ENCODE measurements around the gene PNMA3.
"Not testable (repeated sequence)": the region's sequence is repeated elsewhere in the genome, so short reads cannot be mapped to it uniquely, and the experiment has no call there.

The PNMA3 gene, protein sequence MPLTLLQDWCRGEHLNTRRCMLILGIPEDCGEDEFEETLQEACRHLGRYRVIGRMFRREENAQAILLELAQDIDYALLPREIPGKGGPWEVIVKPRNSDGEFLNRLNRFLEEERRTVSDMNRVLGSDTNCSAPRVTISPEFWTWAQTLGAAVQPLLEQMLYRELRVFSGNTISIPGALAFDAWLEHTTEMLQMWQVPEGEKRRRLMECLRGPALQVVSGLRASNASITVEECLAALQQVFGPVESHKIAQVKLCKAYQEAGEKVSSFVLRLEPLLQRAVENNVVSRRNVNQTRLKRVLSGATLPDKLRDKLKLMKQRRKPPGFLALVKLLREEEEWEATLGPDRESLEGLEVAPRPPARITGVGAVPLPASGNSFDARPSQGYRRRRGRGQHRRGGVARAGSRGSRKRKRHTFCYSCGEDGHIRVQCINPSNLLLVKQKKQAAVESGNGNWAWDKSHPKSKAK

DNA sequence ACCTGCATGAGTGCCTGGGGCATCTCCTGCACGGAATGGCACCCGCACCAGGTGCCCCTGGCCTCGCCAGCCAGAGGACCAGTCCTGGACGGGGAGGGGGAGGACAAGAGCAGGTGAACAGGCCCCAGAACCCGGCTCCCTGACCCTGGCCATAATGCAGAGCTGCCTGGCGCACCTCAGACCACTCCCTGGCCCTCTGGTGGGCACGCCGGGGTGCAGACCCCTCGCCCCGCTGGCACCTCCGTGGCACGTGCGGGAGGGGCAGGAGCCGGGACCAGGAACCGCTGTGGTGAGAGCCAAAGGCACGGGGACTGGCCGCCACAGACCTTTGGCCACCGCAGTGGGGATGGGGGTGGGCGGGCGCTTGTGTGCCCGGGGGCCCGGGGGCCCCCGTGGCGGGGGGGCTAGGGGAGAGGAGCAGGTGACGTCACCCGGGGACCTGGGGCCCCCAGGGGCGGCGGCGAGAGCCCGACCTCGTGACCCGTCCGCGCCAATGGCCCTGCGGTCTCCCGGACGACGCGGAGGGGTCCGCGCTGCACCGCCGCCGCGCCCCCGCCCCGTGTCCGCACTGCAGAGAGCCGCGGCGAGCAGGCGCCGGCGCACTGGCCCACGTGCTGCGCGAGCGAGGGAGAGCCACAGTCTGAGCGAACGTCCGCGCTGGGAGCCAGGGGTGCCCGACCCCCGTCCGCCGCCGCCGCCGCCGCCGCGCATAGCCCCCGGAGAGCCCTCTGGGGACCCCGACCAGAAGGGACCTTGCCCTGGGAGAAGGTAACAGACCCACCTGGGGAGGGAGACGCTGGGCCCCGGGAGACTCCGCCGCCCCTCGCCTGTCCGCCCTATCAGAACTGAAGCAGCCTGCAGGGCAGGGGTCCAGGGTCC is at the start of gene PNMA3:
PNMA3 (plus strand) TSS at position 600 of the 879 bp plus-strand sequence. CDS start 586 bp downstream, outside the sequence.
- DNase-seq, result no peak

DNA sequence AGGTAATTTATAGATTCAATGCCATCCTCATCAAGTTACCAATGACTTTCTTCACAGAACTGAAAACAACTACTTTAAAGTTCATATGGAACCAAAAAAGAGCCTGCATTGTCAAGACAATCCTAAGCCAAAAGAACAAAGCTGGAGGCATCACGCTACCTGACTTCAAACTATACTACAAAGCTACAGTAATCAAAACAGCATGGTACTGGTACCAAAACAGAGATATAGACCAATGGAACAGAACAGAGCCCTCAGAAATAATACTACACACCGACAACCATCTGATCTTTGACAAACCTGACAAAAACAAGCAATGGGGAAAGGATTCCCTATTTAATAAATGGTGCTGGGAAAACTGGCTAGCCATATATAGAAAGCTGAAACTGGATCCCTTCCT is 39.1 kb upstream of the PNMA3 start:
- not testable (repeated sequence) for DNase-seq

DNA sequence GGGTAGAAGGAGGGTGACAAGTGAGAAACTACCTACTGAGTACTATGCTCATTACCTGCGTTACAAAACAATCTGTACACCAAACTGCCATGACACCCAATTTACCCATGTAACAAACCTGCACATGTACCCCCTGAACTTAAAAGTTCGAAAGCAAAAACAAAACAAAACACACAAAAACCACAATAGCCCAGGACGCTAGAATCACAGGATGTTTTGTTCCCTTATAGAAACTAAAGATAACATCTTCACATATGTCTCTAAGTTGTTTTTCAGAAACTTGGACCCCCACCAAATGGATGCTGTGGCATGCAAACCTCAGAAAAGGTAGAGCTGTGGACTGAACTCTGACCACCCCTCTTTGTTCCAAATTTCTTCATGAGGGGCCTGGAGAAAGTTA is 37.1 kb upstream of the PNMA3 start:
- DNase-seq, result no peak

DNA sequence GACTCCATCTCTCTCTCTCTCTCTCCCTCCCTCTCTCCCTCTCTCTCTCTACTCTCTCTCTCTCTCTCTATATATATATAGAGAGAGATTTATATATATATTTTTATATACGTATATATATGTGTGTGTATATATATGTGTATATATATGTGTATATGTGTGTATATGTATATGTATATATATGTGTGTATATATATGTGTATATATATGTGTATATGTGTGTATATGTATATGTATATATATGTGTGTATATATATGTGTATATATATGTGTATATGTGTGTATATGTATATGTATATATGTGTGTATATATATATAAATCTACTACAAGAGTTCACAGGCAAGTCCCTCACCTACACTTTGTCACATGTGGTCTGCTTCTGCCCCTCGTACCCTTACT is 29.8 kb upstream of the PNMA3 start:
- not testable (repeated sequence) for DNase-seq

DNA sequence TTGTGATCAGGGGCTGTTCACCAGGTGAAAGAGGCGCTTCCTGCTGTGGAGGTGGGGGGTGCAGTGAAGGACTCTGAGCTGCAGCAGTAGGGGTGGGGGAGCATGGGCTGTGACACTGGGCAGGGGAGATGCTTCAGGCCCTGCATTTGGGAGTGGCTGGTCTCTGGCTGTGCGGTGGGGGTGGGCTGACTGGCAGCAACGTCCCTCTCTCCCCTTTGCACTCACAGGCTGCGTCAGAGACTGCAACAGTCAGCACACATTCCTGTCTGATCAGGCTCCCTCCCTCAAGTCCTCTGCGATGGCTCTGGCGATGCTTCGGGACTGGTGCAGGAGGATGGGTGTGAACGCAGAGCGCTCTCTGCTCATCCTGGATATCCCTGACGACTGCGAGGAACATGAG is 27.8 kb upstream of the PNMA3 start:
- not testable (repeated sequence) for DNase-seq

DNA sequence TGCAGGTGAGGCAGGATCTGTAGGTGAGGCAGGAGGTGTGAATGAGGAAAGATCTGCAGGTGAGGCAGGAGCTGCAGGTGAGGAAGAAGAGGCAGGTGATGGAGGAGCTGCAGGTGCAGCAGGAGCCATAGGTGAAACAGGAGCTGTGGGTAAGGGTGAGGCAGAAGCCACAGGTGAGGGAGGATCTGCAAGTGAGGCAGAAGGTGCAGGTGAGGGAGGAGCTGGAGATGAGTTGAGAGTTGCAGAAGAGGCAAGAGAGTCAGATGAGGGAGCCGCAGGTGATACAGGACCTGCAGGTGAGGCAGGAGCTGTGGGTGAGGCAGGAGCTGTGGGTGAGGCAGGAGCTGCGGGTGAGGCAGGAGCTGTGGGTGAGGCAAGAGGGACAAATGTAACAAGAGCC is 27.1 kb upstream of the PNMA3 start:
- DNase-seq, result no peak

DNA sequence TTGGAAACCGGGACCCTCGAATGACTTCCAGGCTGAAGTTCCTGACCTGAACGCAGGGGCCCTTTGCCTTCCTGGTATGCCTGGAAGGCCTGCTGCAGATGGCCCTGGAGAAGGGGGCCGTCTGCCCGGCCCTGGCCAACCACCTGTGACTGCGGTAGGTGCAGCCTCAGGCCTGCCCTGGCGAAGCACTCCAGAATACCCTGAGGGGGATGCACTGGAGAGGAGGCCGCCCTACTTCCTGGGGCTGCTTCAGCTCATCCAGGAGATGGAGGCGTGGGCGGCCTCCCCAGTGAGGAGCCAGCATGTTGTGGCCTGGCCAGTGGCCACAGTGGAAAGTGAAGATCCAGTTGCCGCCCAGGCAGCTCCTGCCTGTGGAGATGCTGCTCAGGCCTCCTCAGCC is 26.4 kb upstream of the PNMA3 start:
- no peak for DNase-seq

DNA sequence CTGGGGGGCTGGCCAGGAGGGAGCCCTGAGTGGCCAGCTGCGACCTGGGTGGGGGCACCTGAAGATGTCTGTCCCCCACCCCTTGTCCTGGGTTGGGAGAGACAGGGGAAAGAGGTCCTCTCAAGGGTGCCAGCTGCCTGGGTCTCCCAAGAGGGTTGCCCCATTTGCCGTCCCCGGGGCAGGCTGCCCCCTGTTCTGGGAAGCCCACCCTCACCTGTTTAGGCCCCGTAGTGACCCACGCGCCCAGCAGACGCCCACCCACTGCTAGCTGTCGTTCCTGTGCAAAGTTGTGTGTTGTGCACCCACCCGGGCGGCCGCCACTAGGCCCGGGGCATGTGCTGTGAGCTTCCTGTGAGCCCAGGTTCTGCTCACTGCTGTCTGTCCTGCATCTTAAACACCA is 25.5 kb upstream of the PNMA3 start:
- DNase-seq, result no peak

DNA sequence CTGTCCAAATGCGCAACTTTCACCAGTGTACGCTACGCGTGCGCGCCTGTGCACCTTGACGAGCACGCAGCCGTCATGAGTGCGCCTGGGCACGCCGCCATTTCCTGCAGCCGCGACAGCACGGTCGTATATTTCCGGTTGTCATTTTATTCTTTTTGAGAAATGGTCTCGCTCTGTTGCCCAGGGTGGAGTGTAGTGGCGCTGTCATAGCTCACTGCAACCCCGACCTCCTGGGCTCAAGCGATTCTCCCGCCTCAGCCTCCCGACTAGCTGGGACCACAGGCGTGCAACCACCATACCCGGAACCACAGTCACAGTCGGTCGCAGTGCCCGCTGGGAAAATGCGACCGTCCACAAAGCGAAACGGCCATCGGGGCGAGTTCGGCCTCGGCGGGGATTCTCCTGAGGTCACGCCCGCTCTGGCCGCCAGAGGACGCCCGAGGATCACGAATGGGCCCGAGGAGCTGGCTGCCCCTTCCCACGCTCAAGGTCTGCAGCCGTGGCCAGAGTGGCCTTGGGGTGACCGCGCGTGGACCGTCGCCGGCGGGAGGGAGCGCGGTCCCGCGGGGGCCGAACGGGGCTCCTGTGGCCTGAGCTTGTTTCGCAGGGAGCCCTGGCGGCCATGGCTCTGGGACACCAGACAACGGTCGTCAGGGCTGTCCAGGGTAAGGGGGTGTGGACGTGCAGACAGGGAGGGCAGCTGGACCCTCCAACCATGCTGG is 23.7 kb upstream of the PNMA3 start:
- peak; percentile 19 for DNase-seq

DNA sequence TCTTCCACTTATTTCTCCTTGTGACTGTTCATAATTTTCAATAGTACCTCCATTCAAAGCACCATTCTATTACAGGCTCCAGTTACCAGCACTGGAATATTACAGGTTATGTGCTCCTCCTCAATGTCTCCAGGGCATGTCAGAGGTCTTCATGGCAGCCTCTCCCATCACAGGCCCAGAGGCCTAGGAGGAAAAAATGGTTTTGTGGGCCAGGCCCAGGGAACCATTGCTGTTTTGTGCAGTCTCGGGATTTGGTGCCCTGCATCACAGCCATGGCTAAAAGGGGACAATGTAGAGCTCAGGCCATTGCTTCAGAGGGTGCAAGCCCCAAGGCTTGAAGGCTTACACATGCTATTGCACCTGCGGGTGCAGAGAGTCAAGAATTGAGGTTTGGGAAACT is 7.2 kb upstream of the PNMA3 start:
- DNase-seq, result no peak

DNA sequence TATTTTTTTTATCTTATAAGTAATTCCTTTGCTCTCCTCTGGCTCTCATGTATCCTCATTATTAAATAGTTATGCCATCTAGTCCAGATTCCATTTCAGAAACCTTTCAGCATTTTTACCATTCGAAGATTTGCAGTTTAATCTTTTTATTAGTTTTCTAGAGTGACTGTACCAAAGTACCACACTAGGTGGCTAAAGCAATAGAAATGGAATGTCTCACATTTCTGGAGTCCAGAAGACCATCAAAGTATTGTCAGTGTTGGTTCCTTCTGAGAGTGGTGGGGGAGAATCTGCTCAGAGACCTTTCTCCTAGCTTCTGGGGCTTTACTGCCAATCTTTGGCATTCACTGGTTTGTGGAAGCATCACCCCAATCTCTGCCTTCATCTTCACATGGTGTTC is 3.7 kb upstream of the PNMA3 start:
- no peak for DNase-seq

DNA sequence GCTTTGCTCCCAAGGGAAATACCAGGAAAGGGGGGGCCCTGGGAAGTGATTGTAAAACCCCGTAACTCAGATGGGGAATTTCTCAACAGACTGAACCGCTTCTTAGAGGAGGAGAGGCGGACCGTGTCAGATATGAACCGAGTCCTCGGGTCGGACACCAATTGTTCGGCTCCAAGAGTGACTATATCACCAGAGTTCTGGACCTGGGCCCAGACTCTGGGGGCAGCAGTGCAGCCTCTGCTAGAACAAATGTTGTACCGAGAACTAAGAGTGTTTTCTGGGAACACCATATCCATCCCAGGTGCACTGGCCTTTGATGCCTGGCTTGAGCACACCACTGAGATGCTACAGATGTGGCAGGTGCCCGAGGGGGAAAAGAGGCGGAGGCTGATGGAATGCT is 1.0 kb downstream of the PNMA3 start:
- no peak for DNase-seq

DNA sequence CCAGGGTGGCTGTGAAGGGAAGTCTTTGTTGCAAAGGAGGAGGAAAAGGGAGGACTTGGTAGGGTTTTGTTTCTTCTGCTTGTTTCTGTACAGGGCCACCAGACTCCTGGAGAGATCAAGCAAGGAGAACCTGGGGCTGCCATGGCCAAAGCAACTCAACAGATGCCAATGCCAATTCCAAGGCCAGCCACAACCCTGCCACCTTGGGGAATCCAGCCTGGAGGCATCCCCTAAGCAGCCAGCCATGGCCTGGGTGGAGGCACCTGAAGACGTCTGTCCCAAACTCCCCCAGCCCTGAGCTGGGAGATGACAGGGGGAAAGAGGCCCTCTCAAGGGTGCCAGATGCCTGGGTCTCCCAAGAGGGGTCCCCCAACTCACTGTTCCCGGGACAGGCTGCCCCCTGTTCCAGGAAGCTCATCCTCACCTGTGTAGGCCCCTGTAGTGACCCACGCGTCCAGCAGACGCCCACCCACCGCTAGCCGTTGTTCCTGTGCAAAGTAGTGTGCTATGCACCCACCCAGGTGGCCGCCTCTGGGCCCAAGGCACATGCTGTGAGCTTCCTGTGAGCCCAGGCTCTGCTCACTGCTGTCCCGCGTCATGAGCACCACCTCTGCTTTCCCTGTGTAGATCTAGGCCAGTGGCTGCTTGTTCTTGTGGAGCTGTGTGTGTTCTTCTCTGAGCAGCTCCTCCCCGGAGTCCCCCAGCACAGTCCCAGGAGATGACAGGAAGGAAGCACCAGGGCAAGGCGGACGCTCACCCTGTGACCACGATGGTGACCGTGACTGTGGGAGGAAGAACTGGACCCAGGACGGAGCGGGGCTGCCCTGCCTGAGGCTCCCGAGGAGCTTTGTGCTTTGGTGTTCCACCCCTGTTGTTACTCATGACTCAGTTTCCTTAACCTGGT is 3.2 kb downstream of the PNMA3 start:
- DNase-seq, result no peak

DNA sequence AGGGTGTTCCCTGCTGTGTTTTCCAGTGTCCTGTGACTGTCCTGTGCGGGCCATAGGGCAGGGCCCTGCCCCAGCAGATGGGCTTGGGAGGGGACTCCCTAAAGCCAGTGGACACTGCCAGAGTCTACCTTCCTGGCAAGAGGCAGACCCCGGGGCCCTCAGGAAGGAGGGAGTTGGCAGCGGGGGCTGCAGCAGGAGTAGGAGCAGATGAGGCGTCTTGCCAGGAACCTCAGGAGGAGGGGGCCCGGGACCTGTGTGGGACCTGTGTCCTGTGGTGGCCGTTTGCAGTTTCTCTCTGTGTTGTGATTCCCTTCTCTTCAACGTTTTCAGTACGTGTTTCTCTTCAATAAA is 3.8 kb downstream of the PNMA3 start:
- no peak for DNase-seq

DNA sequence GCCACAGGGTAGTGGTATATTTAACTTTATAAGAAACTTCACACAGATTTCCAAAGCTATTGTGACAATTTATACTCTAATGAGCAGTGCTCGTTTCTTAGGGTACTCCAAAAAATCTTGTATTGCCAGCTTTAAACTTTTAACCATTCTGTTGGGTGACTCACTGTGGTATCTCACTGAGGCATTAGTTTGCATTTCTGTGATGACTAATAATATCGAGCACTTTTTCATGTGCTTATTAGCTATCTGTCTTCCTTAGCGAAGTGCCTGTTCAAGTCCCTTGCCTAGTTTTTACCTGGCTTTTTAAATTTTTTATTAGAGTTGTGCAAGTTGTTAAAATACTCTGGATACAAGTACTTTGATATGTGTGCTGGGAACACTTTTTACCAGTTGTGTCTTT is 5.5 kb downstream of the PNMA3 start:
- no peak for DNase-seq

DNA sequence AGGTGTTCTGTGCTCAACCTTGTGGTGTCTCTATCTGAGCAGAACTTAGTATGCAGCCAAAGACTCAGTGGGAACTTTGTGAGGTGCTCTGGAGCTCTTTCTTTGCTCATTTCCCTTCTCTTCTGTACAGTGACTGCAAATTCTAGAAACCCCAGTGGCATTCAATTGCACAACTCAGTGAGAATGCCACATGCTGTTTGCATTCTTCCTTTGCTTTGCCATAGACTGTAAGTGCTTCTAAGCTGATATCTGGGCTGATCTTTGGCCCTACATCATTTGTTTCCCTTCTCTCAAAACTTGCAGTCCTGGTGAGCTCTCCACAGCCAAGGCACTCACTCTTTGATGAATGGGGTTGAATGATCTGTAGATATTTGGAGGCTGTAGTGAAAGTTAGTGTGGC is 7.0 kb downstream of the PNMA3 start:
- DNase-seq, result no peak

DNA sequence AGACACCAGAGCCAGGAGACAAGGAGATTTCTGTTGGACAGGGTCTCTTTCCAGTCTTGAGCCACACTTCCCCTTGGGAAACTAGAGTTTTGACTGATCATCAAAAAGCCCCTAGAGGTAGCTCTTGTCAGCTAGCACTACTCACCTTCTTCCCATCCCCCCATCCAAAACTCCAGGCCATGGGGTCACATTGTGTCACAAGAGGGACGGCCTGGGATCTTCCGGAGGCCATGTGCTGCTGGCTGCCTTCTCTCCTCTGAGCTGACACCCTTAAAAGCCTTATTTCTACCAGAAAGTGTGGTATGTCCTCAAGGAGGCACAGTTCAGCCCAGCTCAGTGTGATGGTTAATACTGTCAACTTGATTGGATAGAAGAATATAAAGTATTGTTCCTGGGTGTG is 7.8 kb downstream of the PNMA3 start:
- DNase-seq, result no peak

DNA sequence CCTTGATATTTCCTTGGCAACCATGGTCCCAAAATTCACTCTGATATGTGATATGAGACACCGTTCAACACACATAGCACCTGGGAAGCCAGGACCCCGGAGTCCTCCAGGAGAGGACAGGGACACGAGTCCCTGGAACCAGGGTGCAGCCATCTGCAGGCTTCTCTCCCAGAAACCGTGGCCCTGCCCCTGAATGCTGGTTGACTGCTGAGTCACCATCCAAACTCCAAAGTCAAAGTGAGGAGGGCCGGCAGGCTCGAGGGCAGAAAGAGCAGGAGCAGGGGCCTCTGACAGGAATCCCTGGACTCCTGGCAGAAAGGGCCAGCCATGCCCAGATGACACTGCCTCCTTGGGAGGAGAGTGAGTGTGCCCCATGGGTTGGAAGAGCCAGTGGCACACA is 9.1 kb downstream of the PNMA3 start:
- DNase-seq, result no peak

DNA sequence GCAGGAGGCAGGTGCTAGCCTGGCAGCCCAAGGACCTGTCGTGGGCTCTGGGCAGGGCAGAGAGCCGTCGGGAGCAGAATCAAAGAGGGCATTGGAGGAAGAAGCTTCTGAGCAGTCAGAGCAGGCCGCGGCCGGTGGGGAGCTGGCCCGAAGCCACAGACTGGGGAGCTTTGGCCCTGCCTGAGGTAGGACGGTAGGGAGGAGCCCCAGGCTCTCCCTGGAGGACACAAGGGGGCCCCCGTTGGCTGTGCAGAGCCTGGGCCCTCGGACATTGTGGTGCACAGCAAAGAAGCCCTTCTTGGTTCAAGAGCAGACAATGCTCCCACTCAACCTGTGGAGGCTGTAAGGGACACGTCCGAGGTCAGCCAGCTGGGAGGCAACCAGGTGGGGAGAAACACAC is 10.1 kb downstream of the PNMA3 start:
- not testable (repeated sequence) for DNase-seq

DNA sequence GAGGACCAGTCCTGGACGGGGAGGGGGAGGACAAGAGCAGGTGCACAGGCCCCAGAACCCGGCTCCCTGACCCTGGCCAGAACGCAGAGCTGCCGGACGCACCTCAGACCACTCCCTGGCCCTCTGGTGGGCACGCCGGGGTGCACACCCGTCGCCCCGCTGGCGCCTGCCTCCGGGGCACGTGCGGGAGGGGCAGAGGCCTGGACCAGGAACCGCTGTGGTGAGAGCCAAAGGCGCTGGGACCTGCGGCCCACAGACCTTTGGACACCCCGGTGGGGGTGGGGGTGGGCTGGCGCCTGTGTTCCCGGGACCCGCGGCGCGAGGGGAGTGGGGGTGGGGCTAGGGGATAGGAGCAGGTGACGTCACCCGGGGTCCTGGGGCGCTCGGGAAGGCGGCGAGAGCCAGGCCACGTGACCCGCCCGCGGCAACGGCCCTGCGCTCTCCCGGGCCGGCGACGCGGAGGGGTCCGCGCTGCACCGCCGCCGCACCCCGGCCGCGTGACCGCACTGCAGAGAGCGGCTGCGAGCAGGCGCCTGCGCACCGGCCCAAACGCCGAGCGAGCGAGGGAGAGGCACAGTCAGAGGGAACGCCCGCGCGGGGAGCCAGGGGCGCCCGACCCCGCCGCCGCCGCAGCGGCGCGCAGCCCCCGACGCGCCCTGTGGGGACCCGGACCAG is 15.8 kb downstream of the PNMA3 start, which contains the start of gene PNMA6A:
PNMA6A (plus strand) TSS at position 546 of the 675 bp plus-strand sequence. CDS start 609 bp downstream, outside the sequence.
- DNase-seq, result not testable (repeated sequence)

DNA sequence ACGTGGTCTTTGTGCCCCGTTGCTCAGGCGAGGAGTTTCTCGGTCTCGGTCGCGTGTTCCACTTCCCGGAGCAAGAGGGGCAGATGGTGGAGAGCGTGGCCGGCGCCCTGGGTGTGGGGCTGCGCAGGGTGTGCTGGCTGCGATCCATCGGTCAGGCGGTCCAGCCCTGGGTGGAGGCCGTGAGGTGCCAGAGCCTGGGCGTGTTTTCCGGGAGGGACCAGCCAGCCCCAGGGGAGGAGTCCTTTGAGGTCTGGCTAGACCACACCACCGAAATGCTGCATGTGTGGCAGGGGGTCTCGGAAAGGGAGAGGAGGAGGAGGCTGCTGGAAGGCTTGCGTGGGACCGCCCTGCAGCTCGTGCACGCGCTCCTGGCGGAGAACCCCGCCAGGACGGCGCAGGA is 17.1 kb downstream of the PNMA3 start:
- not testable (repeated sequence) for DNase-seq
